Activated CD8-positive, alpha-beta T cell treated with anti-CD3 and anti-CD28 coated beads for 36 hours (primary cell): ENCODE results near the gene CENPP. TPM values are rescaled to one million over a fixed set of nuclear protein-coding genes. Genes with fewer than 3 reads are reported as not detected.
A peak's percentile ranks its signal among the peaks of the same experiment; 100 is the strongest.

Experiments
- ATAC-seq: fragments of 200-7000 bp; cut with Tn5 transposase; one replicate; pipeline ENCODE4 v1.10.0; 2021; ENCODE audit warnings: mild to moderate bottlenecking, moderate library complexity
- CTCF ChIA-PET: fragments of 350-600 bp; sonication (Branson Sonifier 250); formaldehyde crosslinking; loops from one replicate; lab custom pipeline; 2021; ENCODE audit warnings: antibody characterized with exemption; lab: Charles Lee
- POLR2A ChIA-PET: fragments of 350-600 bp; sonication (Branson Sonifier 250); formaldehyde crosslinking; loops from one replicate; lab custom pipeline; 2021; ENCODE audit warnings: antibody characterized with exemption; lab: Charles Lee
- DNase-seq: peaks from one replicate; pipeline ENCODE4 v3.0.0-alpha.2; 2020
- H3K27ac Mint-ChIP-seq: one replicate; pipeline ENCODE4 v1.8.0; 2021; ENCODE audit warnings: mild to moderate bottlenecking, mixed read lengths
- H3K27me3 Mint-ChIP-seq: one replicate; pipeline ENCODE4 v1.8.0; 2021; ENCODE audit warnings: mixed read lengths
- H3K36me3 Mint-ChIP-seq: one replicate; pipeline ENCODE4 v1.8.0; 2021; ENCODE audit warnings: low read depth, mixed read lengths
- H3K4me1 Mint-ChIP-seq: one replicate; pipeline ENCODE4 v1.8.0; 2021; ENCODE audit warnings: low read depth, mixed read lengths
- H3K4me3 Mint-ChIP-seq: one replicate; pipeline ENCODE4 v1.8.0; 2021; ENCODE audit warnings: mild to moderate bottlenecking, moderate library complexity, mixed read lengths
- H3K9me3 Mint-ChIP-seq: one replicate; pipeline ENCODE4 v1.8.0; 2021; ENCODE audit warnings: mixed read lengths
- CTCF ChIP-seq: fragments of 200-600 bp; IDR thresholded peaks from one replicate; pipeline ENCODE4 v1.8.0; 2022; ENCODE audit warnings: antibody characterized with exemption, mild to moderate bottlenecking
- intact Hi-C: fragments of 100-400 bp; cut with micrococcal nuclease; formaldehyde crosslinking; loops from one replicate; pipeline ENCODE4 v1.10.0; 2022
- total RNA-seq, 2 experiments: library from RNA; stranded (reverse); gene quantifications; one replicate each; pipeline ENCODE4 v1.2.3, GENCODE V29; 2021

CENPP gene
- total RNA-seq, 2 experiments from 2014 or later, result 22.5 to 28.7 TPM

GRCh38 chr9:92397853-92398252, 72.1 kb downstream of the CENPP start:
- ChIA-PET CTCF (no interaction called here), POLR2A (no interaction called here)
- DNase-seq (no peak), ATAC-seq (no peak)
- no peaks in the 10 kb centered on the region for H3K27me3 Mint-ChIP-seq
- H3K4me1 Mint-ChIP-seq, result peaks cover 6% of the 10 kb centered on the region
- no peak for TF ChIP-seq CTCF
- H3K36me3 Mint-ChIP-seq, result no peaks in the 10 kb centered on the region
- intact Hi-C loops, result no loop called here
- H3K9me3 Mint-ChIP-seq, result no peaks in the 10 kb centered on the region
- no peak overlapping the region for H3K27ac Mint-ChIP-seq
- H3K4me3 Mint-ChIP-seq, result no peak overlapping the region

- peak; percentile 47 for ATAC-seq
Measured at GRCh38 chr9:92402360-92402759, 76.6 kb downstream of the CENPP start.

GRCh38 chr9:92402826-92403745, 77.3 kb downstream of the CENPP start:
- TF ChIP-seq CTCF, result no peak
- peaks cover 2% of the 10 kb centered on the region for H3K36me3 Mint-ChIP-seq
- intact Hi-C loops, result no loop called here
- no peak for DNase-seq
- H3K27ac Mint-ChIP-seq, result no peak overlapping the region
- ChIA-PET POLR2A (no interaction called here), CTCF (no interaction called here)
- H3K27me3 Mint-ChIP-seq, result no peaks in the 10 kb centered on the region
- ATAC-seq, result no peak
- H3K9me3 Mint-ChIP-seq, result no peaks in the 10 kb centered on the region
- H3K4me1 Mint-ChIP-seq, result peaks cover 29% of the 10 kb centered on the region
- no peak overlapping the region for H3K4me3 Mint-ChIP-seq

More at GRCh38 chr9:92402360-92402759, 76.6 kb downstream of the CENPP start:
- H3K27me3 Mint-ChIP-seq, result no peaks in the 10 kb centered on the region
- H3K36me3 Mint-ChIP-seq, result peaks cover 2% of the 10 kb centered on the region
- no peak for DNase-seq
- H3K27ac Mint-ChIP-seq, result no peak overlapping the region
- TF ChIP-seq CTCF, result no peak
- peaks cover 29% of the 10 kb centered on the region for H3K4me1 Mint-ChIP-seq
- ChIA-PET CTCF (no interaction called here), POLR2A (no interaction called here)
- no peaks in the 10 kb centered on the region for H3K9me3 Mint-ChIP-seq
- intact Hi-C loops, result no loop called here
- H3K4me3 Mint-ChIP-seq, result no peak overlapping the region

- DNase-seq (no peak), ATAC-seq (no peak)
- Mint-ChIP-seq H3K4me1 (peaks cover 29% of the 10 kb centered on the region), H3K27me3 (no peaks in the 10 kb centered on the region), H3K36me3 (peaks cover 2% of the 10 kb centered on the region), H3K27ac (no peak within 1 kb of the TSS), H3K4me3 (no peak within 1 kb of the TSS), H3K9me3 (no peaks in the 10 kb centered on the region)
- TF ChIP-seq CTCF, result no peak
- intact Hi-C loops, result no loop called here
- CTCF ChIA-PET, result no interaction called here
- POLR2A ChIA-PET, result no interaction called here
Measured at GRCh38 chr9:92404042-92404836, 78.5 kb downstream of the CENPP start, which contains the start of gene OGN. TSS of gene OGN (minus strand) at chr9:92404578. CDS start at chr9:92403407, 1,171 bp downstream.
